Femur (tissue), 1 donor: Measurements from ENCODE around the gene SOX3.

Source experiments
- DNase-seq: peaks from one replicate; pipeline ENCODE4 v3.0.0-alpha.2; 2017

SOX3 gene

DNA sequence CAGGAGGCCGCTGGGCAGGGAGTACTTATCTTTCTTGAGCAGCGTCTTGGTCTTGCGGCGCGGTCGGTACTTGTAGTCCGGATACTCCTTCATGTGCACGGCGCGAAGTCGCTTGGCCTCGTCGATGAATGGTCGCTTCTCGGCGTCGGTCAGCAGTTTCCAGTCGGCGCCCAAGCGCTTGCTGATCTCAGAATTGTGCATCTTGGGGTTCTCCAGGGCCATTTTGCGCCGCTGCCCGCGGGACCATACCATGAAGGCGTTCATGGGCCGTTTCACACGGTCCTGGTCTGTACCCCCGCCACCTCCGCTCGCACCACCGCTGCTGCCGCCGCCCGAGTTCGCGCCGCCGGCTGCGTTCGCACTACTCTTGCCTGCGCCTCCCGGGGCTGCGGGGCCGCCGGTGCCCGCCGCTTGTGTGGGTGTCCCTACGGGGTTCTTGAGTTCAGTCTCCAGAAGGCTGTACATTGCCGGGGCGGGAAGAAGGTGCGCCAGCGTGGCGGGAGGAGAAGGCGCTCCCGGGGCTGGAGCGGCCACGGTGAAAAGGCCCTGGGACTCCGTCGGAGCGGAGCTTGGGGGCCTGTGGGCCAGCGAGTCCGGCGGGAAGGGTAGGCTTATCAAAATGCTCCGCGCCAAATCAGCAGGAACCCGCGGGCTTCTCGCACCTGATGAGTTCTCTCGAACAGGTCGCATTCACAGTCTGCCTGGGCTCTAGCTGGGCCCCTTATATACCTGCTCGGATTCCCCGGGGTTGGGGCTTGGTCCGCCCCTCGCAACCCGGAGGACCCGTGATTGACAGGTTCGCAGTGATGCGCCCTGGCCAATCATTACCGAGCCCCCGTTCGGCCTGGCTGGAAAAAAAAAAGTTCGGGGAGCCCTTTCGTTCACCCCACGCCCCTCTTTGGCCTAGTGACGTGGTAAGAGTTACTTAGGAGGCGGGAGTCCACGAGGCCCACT, at the start of gene SOX3:
SOX3 (minus strand) TSS at position 699 of the 954 bp plus-strand sequence; CDS start at position 690, 9 bp downstream.
- DNase-seq, result no peak

- DNase-seq, result no peak
Measured at GRCh38 chrX:140548985-140549384, 44.1 kb upstream of the SOX3 start.

DNA sequence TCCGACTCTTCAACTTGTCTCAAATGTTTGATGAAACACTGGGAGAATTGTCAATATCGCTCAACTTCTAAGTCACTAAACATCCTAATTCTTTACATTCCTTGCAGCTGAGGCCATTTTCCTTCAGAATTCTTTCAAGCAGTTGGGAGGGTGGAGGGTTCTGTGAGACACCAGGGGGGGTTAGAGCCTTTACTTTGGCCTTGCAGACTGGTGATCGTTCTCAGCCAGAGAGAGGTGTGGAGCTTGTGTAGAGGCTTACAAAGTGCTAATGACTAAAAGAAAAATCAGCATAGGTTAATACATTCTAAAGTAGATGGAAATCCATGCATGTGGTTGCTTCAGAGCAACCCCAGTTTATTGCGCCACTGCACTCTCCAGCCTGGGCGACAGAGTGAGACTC, 21.3 kb upstream of the SOX3 start:
- no peak for DNase-seq

GRCh38 chrX:140525448-140525847, 20.6 kb upstream of the SOX3 start:
- no peak for DNase-seq

GRCh38 chrX:140524556-140524955, 19.7 kb upstream of the SOX3 start:
- no peak for DNase-seq

GRCh38 chrX:140521393-140521792, 16.5 kb upstream of the SOX3 start:
- no peak for DNase-seq

GRCh38 chrX:140514554-140514953, 9.7 kb upstream of the SOX3 start:
- no peak for DNase-seq

DNA sequence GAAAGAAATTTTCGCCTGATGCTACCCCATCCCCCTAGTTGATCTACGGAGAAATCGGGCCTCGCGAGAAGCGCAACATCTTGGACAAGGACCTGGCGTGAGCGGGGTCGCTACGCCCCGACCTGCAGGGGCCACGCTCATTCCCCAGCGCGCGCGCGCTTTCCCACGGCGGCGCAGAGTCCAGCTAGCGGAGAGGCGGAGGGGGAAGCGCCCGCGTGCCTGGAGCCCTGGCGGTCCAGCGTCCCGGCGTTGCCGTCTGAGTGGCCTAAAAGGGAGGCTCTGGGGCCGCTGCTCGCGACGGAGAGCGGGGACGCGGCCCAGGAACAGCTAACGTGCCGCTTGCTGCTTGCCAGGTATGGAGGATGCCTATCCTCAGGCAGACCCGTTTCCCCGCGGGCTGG, 6.0 kb upstream of the SOX3 start:
- DNase-seq, result no peak

DNA sequence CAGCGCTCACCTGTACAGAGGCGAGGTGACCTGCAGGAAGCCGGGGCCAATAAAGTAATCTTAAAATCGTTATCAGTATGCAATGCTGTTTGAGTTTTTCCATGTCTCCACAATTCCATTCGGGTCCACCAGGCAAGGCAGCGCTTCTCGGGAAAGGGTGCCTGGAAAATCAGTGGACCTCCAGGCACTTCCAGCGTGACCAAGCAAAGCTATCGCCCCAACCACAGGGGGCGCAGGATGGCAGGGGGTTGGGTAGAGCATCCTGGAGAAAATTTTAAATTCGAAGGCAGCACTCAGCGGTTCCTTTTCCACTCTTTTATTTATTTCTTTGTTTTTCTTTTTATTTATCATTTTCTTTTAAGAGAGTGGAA, 5.4 kb upstream of the SOX3 start:
- no peak for DNase-seq

DNA sequence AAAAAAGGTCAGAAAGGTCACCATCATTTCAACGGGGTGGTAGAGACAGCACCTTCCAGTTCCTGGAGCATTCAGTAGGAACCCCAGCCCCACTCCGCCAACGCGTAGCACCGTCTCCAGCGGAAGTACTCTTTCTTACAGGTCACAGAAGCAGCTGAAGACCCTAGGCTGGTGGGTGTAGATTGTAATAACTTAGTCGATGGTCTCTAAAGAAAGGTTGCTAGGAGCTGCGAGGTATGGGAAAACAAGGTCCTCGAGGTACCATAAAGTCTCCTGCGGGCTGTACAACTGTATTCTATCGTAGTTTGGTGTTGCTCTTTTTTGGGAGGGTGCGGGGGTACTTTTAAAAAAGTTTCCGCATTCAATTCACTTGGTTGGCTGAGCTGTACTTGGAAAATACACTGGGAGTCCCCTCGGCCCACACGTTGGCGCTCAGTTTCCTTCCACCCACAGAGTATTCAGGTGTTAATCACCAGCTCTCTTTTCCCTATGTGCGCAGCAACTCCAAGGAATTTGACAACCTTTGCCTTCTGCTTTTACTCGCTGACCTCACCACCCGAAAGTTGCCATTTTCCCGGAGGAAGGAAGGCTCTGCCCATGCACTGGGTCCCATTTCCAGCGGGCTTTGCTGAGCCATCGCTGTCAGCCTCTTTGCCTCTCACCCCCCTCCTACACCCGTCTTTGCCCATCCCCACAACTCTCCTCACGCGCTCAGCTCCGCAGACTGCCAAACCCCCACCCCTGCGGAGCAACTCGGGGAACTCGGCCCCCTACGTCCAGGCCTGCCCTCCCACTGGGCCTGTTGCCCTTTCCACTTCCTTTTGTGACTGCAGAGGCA, 4.8 kb upstream of the SOX3 start:
- DNase-seq, result no peak

DNA sequence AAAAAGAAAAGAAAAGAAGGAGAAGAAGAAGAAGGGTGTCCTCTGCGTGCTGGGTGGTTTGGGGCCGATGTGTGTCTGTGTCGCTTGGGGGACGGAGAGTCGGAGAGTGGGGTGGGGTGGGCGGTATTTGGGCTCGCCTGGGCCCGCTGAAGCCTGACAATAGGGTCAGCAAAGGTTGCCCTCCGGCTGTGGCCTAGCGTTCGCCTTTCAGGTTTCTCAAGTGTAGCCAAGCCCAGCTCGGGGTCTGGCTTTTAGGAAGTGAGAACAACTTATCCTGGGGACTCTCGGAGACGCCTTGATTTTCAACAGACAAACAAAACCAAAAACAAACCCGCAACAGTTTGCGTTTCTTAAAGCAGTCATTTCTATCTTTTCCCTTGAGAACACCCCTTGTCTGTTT, 4.1 kb upstream of the SOX3 start:
- DNase-seq, result no peak

GRCh38 chrX:140507982-140508305, 3.1 kb upstream of the SOX3 start:
- DNase-seq, result no peak

DNA sequence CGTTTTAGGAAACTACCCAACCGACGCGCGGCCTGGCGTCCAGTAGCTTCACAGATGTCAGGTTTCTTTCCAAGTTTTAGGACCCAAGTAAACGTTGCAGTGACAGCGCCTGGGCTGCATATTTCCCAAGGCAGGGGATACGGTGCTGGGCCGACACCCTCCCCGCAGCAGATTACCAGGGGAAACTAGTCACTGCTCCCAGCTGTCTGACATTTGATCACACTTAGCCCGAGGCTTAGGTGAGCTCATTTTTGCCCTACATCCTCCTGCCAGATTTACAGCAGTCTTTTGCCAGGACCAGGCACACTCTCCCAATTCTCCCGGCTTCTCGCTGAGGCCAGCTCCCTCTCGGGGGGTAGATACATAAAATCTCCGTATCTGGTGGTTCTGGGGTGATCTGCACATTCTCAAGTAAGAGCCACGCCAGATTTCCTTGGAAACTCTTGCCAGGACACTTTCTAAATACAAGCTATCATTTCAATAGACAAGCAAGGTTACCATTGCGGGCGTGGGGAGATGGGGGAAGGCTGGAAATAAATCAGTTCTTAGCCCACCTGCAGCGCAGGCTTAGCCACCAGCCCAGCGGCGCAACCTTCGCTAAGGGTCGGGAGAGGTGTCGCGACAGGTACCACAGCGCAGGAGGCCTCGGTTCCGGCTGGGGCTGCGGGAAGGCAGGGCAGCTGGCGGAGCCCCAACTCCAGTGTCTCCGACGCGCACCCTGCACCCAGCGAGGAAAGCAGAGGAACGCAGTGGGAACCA, 2.5 kb upstream of the SOX3 start:
- no peak for DNase-seq

DNA sequence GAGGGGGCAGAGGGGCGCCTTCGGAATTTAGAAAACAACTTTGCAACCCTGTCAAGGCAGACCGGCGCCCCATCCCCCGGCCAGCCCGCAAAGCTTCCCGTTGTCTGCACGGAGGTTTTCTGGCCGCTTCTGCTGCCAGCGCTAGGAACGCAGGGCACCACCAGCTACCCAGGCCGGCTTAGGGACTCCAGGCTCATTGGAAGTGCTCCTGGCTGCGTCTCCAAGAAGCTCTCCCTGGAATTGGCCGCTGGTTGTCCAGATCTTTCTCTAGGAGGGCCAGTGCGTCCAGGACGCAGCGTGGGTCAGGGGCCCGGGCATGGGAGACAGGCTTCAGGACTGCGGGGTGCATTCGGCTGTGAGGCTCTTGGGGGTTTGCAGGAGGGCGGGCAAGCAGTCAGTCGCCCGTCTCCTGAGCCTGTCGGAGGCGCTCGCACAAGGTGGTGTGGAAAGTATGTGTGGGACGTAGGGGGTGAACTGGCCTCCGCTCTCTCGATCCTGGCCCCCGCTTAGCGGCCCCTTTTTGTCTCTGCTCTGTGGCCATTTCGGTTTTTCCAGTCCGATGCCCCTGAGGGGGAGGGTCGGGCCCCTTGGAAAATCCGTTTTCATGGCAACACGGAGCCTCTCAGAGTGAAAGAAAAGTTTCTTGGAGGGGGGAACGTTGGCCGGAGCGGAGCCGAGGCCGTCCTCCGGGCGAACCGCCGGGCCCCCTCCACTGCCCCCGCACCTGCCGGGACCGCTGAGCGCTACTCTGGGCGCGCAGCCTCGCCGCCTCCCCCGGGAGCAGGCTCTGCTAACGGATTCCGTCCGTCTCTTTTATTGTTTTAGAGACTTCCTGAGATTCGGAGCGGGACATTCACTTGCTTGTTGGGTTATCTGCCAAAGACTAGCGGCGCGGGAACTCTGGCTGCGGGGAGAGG, 810 bp upstream of the SOX3 start:
- no peak for DNase-seq

GRCh38 chrX:140503714-140504351, 1.0 kb downstream of the SOX3 start:
- no peak for DNase-seq

- DNase-seq, result no peak
Measured at GRCh38 chrX:140503238-140503601, 1.6 kb downstream of the SOX3 start.

DNA sequence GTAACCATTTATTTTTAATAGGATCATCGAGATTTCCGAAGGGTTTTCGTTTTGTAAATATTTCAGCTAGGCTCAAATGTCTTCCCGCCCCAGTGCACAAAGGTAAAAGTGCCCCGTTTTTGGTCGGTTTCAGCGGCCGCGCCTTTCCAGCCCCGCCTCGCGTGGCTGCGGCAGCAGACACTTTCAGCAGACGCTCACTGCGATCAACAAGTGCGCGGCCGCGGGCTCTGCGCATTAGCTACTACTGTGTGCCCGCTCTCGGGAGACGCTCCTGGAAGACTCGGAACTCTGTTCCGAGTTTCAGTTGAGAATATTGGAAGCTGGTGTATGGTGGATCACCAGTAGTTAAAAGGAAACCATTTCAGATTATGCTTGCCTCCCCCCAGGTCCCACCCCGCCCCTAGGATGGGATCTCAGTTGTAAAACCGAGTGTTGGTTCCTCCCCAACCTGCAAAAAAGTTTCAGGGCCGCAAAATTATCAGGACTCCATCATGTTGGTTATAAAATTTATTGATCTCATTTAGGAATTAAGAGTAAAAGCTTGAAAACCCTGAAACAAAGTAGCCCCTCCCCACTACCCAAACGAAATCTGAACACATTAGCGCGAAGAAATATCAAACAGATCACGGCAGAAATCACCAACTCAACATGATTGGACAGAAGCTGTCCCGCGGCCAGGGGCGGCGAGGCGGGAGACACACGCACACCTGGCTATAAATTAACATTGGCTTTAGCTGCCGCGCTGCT, 2.2 kb downstream of the SOX3 start:
- DNase-seq, result no peak

GRCh38 chrX:140501940-140502468, 2.9 kb downstream of the SOX3 start:
- no peak for DNase-seq

GRCh38 chrX:140501321-140501720, 3.5 kb downstream of the SOX3 start:
- DNase-seq, result no peak

DNA sequence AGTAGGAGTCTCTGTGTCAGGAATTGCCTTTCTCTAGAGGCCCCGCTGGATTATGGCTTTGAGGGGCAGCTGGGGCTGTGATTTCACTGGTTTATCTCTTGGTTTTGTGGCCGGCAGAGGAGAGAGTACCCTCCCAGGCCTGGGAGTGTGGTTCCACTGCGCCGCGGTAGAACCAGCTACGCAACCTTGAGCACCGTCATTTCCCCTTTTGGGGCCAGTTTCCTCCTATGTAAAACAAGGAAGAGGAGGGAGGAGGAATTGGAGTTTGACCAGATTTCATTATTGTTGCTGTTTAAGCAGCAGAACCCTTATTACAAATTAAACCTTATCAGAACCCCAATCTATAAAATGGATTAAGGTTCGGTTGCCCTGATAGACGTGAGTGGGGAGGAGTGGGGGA, 4.4 kb downstream of the SOX3 start:
- DNase-seq, result no peak

GRCh38 chrX:140495739-140496138, 9.1 kb downstream of the SOX3 start:
- no peak for DNase-seq
